NCI-H524 treated with DMSO at 0.1 percent for 48 hours (cell line): ENCODE measurements around the gene ATP1B3.
"Not testable (repeated sequence)": the region's sequence is repeated elsewhere in the genome, so short reads cannot be mapped to it uniquely, and the experiment has no call there.

ENCODE experiments used
- DNase-seq: peaks from one replicate; lab custom pipeline; 2025; lab: John Stamatoyannopoulos, UW

Gene ATP1B3

DNA sequence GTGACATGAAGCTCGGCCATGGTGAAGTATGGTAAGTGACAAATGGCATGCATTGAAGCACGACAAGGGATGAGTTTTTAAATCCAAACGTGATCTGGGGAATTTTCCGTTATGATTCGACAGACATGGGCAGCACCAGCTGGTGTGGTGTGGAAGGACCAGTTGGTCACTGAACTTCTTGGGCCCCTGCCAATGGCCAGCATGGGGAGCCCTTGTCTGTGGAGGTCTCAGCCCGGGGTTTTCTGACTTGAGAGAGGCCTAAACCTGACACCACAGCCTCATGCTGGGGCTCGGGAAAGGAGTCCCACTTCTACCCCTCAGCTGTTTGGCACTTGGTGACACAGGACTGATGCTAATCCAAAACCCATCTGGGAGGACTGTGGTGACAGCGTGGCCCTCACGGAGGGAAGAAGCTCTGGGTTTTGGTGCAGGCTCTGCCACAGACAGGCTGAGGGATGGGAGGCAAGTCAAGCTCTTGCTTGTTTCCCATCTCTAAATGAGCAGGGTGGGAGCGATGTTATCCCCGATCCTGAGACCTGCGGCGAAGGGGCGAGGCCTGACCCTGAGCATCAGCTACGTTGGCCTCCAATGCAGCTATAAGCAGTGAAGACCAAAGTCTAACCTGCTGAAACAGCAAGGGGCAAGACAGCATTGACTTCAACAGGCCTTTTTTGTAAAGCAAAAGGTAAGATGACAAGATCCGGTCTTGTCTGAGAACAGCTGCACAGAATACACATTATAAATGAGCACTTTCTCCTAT lies 69.5 kb downstream of the ATP1B3 start:
- DNase-seq: no peak

DNA sequence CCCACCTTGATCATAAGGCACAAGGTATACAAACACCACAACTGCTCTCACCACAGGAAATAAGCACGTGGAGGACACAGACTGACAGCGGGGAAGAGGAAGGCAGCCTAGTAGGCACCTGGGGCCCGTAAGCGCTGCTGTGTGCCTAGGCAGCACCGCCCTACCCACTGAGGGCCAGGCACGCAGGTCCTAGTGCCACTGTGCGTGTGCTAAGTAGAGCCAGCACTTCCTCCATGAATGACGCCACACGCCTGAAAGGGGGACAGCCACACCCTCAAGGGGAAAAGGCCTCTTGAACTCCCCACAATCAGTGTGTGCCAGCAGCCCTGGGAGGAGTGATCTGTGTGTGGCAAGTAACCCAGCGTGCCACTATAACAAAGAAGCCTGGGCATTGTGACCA lies 73.0 kb downstream of the ATP1B3 start:
- no peak for DNase-seq

- DNase-seq: no peak
Observed at GRCh38 chr3:141949972-141950371, 73.5 kb downstream of the ATP1B3 start.

GRCh38 chr3:141950572-141951493 lies 74.4 kb downstream of the ATP1B3 start:
- no peak for DNase-seq

- no peak for DNase-seq
Observed at GRCh38 chr3:141952611-141953010, 76.2 kb downstream of the ATP1B3 start.

DNA sequence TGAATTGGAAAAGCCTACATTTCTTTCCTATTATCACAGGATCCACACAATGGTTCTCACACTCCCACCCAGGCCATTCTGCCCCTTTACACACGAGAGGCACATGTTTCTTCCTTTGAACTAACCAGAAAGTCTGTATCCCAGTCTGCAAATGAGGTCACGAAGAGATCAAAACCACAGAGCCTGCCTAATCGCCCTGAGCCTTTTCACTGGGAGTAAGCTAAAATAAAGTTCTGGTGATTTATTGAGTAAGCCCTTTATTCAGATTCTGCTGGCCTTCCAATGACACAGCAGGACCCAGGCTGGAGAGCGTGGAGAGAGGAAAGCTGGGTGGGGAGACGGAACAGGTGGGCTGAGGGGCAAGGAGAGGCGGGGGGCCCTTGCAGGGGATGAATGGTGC lies 78.7 kb downstream of the ATP1B3 start:
- no peak for DNase-seq

GRCh38 chr3:141959589-141960554 lies 83.4 kb downstream of the ATP1B3 start:
- no peak for DNase-seq

- DNase-seq: no peak
Observed at GRCh38 chr3:141960731-141961130, 84.3 kb downstream of the ATP1B3 start.

DNA sequence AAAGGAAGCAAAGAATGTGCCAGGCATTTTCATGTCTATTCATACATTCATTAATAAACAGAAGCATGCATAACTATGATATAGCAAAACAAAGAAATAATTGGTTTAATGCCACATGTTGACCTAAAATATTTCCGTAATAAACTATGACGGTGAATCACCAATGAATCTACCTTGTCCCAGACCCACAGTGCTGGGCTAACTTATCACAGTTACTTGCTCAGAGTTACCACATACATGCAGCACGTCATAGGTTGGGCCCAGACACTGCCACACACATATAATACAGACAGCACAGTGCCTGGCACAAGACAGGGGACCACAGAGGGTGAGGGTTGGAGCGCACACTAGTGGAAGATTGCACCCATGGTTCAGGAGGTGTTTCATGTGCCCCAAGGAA lies 86.9 kb downstream of the ATP1B3 start:
- DNase-seq: no peak

DNA sequence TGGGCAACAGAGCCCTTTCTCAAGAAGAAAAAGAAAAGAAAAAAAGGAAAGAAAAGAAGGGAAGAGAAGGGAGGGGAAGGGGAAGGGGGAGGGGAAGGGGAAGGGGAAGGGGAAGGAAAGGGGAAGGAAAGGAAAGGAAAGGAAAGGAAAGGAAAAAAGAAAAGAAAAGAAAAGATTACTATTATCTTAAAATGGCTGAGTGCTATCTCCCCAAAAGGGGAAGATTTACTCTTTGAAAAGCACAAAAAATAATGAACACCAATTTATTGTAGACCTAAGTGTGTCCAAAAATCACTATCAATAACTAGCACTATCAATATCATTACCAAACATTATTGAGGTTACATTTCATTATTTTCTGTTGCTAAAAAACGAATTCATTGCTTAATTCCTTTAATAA lies 89.0 kb downstream of the ATP1B3 start:
- no peak for DNase-seq

DNA sequence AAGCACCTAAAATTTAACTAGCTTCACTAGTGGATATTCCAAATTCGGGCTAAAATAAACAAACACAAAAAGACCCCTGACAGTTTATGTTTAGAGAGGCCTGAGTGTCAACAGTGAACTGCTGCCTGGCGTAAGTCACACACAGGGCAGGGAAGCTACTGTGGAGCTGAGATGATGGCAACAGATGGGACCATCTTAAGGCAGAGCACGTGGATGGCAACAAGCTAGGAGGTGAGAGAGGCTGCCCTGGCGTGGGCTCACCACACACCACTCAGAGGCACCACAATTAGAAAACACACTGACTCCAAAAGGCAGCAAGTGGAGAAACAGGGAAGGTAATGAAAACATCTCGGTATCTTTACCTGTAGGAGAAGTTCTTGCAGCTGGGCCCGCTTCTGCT lies 93.3 kb downstream of the ATP1B3 start:
- peak; percentile 58 for DNase-seq

GRCh38 chr3:141971571-141971970 lies 95.1 kb downstream of the ATP1B3 start:
- DNase-seq: no peak

- no peak for DNase-seq
Observed at GRCh38 chr3:141972399-141972798, 96.0 kb downstream of the ATP1B3 start.

DNA sequence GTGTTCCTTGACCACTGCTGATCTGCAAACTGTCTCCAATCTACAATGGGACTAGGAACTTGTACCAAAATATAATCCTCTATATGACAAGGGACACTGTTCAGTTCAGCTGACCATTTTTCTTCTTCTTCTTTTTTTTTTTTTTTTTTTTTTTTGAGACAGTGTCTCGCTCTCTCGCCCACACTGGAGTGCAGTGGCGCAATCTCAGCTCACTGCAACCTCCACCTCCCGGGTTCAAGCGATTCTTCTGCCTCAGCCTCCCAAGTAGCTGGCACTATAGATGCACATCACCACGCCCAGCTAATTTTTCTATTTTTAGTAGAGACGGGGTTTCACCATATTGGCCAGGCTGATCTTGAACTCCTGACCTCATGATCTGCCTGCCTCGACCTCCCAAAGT lies 98.3 kb downstream of the ATP1B3 start:
- DNase-seq: not testable (repeated sequence)
